D721Med (cell line): Measurements from ENCODE around the gene ERC2.

Experiments
- DNase-seq: peaks from one replicate; pipeline ENCODE4 v3.0.0; 2011; ENCODE audit warnings: low spot score; ENCODE audit not compliant: insufficient read length
- FAIRE-seq: peaks from 2 replicates; lab custom pipeline; 2011; peaks lifted over from hg19 to GRCh38; lab: Jason Lieb, UNC
- TF ChIP-seq, protein P1 (sequence below): IDR thresholded peaks from 2 replicates; pipeline ENCODE4 v1.5.1; 2012; ENCODE audit warnings: mild to moderate bottlenecking, control low read depth; ENCODE audit not compliant: insufficient read depth; ENCODE audit errors: missing control alignments

The ERC2 gene

GRCh38 chr3:55879901-55880331 lies 588.4 kb downstream of the ERC2 start:
- FAIRE-seq (no peak), DNase-seq (no peak)
- TF ChIP-seq, protein P1, sequence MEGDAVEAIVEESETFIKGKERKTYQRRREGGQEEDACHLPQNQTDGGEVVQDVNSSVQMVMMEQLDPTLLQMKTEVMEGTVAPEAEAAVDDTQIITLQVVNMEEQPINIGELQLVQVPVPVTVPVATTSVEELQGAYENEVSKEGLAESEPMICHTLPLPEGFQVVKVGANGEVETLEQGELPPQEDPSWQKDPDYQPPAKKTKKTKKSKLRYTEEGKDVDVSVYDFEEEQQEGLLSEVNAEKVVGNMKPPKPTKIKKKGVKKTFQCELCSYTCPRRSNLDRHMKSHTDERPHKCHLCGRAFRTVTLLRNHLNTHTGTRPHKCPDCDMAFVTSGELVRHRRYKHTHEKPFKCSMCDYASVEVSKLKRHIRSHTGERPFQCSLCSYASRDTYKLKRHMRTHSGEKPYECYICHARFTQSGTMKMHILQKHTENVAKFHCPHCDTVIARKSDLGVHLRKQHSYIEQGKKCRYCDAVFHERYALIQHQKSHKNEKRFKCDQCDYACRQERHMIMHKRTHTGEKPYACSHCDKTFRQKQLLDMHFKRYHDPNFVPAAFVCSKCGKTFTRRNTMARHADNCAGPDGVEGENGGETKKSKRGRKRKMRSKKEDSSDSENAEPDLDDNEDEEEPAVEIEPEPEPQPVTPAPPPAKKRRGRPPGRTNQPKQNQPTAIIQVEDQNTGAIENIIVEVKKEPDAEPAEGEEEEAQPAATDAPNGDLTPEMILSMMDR, result no peak

DNA sequence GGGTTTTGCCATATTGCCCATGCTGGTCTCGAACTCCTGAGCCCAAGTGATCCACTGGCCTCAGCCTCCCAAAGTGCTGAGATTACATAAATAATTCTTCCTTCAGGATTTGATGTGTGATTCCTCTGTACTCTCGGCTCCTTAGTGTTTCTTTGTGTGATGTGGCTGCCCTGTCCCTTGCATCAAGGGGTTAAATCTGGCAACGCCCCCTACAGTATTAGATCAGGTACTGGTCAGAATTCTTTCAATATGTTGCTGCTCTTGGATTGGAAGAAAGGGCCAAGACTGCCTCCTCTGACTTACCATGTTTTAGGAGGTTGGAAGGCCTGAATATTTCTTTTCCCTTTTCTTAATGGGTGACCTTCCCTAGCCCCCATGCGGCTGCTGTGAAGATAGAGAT lies 590.6 kb downstream of the ERC2 start:
- FAIRE-seq (no peak), DNase-seq (no peak)

GRCh38 chr3:55876560-55876959 lies 591.7 kb downstream of the ERC2 start:
- no peak for FAIRE-seq
- DNase-seq, result no peak
- TF ChIP-seq, protein P1, result no peak

More for the DNA sequence above, 590.6 kb downstream of the ERC2 start:
- TF ChIP-seq, protein P1, result no peak

GRCh38 chr3:55875113-55875512 lies 593.2 kb downstream of the ERC2 start:
- TF ChIP-seq, protein P1, result no peak
- FAIRE-seq (no peak), DNase-seq (no peak)

- TF ChIP-seq, protein P1, result no peak
- DNase-seq, result no peak
- no peak for FAIRE-seq
These were observed 594.6 kb downstream of the ERC2 start for GRCh38 chr3:55873523-55874254.

GRCh38 chr3:55870594-55870993 lies 597.7 kb downstream of the ERC2 start:
- FAIRE-seq (no peak), DNase-seq (no peak)
- TF ChIP-seq, protein P1, result no peak

DNA sequence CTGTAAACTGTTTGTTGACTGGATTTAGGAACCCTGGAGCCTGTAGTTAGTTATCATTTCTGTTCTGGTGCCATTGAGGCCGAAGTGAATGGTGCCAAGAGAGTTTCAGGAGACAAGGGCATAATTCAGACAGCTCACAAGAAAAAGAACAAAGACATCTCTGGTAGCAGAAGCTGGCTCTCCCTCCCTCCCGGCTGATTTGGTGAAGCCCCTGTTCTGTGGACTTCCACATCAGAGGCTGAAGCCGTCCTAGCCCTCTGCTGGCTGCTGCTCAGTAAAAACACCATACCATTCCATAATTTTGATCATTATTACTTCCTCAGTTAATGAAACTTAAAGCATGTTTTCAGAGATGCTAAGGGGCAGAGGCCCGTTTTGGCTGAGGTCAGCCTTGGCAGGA lies 599.9 kb downstream of the ERC2 start:
- TF ChIP-seq, protein P1, result no peak
- FAIRE-seq (no peak), DNase-seq (no peak)
